ENCODE data around the gene SSR3. TPM values are rescaled to one million over a fixed set of nuclear protein-coding genes. Genes with fewer than 3 reads are reported as not detected.
"Not testable (repeated sequence)": the region's sequence is repeated elsewhere in the genome, so short reads cannot be mapped to it uniquely, and the experiment has no call there.

Gene SSR3
- total and polyA plus RNA-seq, 2 of the 8 experiments (the other 6 are each of a cell fraction or from before 2014, with no cell fraction given): 92.7 to 208 TPM

DNA sequence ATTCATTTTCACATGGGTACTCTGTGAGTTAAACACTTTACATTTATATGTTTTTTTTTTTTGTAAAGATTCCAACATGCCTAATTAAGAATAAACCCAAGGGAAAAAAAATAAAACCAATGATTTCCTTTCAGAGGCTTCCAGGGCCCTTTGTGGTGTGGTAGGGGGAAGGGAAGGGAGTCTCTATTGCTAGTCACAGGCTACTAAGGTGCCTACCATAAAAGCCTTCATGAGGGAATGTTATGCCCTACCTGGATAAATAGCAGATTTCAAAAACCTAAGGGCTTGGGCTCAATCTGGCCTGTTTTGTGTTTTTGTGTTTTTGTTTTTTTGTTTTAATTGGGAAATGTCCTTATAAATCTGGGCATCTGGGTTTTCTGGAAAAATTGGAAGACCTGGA, 38.9 kb upstream of the SSR3 start:
- no peak overlapping the region for H4K8ac ChIP-seq (ENCODE audit: extremely low read depth, insufficient read depth, low read length)
- H2BK12ac ChIP-seq (ENCODE audit: low read depth, low read length): no peak overlapping the region
- no peaks in the 10 kb centered on the region for H4K20me1 ChIP-seq (replicated peaks in 1 of 2; ENCODE audit: control insufficient read depth in 1 of 2, insufficient read depth in 2 of 2, low read length in 2 of 2)
- no peaks in the 10 kb centered on the region for H3K36me3 ChIP-seq (ENCODE audit: control insufficient read depth in 2 of 4, insufficient read depth in 4 of 4, low read length in 3 of 4)
- H3K4ac ChIP-seq (replicated peaks; ENCODE audit: insufficient read length, low read depth, low read length): no peak overlapping the region
- no peak overlapping the region for H4K5ac ChIP-seq (ENCODE audit: insufficient read length, low read depth, low read length)
- H3K9me3 ChIP-seq (ENCODE audit: insufficient read depth in 2 of 2, low read depth in 1 of 2, low read length in 1 of 2): no peaks in the 10 kb centered on the region
- H3K23ac ChIP-seq (ENCODE audit: insufficient read length): no peak overlapping the region
- H3K9ac ChIP-seq (replicated peaks in 1 of 4; ENCODE audit: extremely low read depth in 1 of 4, low read depth in 3 of 4, low read length in 3 of 4): no peak overlapping the region; a peak in 1 of 7 replicates
- no peak overlapping the region for H2BK5ac ChIP-seq (ENCODE audit: low read depth, low read length)
- no peak overlapping the region for H3K4me3 ChIP-seq (ENCODE audit: extremely low read depth in 1 of 4, insufficient read depth in 2 of 4, low read depth in 3 of 4, low read length in 4 of 4)
- no peaks in the 10 kb centered on the region for H3K79me2 ChIP-seq (ENCODE audit: control insufficient read depth in 1 of 2, insufficient read depth in 2 of 2, low read length in 2 of 2)
- H3K18ac ChIP-seq (ENCODE audit: extremely low read depth, low read length): no peak overlapping the region
- no peak overlapping the region for H2BK120ac ChIP-seq (replicated peaks; ENCODE audit: low read depth, low read length)
- ChIA-PET POLR2A (ENCODE audit: partially characterized antibody) (interaction anchor here (0.7 to 1.5 kb wide), 2 partner anchors 12 to 39 kb away, joined by 3 read pairs; partner anchors contain the start of gene SSR3), CTCF (ENCODE audit: partially characterized antibody) (interaction anchor here (0.6 to 1.2 kb wide), 2 partner anchors 12 to 414 kb away, joined by 4 read pairs; no protein-coding TSS in a partner anchor)
- H2BK15ac ChIP-seq (ENCODE audit: low read length): no peak overlapping the region
- no peak overlapping the region for H4K91ac ChIP-seq (replicated peaks; ENCODE audit: insufficient read length, low read length)
- no peak overlapping the region for H3K4me2 ChIP-seq (ENCODE audit: insufficient read depth in 1 of 2, low read depth in 2 of 2, low read length in 2 of 2)
- H3K56ac ChIP-seq (replicated peaks; ENCODE audit: insufficient read length, low read depth, low read length): no peak overlapping the region
- no peak overlapping the region for H3K27ac ChIP-seq (ENCODE audit: low read depth, low read length)
- H3K27me3 ChIP-seq (replicated peaks in 1 of 4; ENCODE audit: control insufficient read depth in 3 of 4, extremely low read depth in 1 of 4, insufficient read depth in 3 of 4, low read length in 3 of 4): no peaks in the 10 kb centered on the region
- FAIRE-seq: no peak
- H3K14ac ChIP-seq (ENCODE audit: insufficient read length): no peak overlapping the region
- no peak overlapping the region for H2BK20ac ChIP-seq (ENCODE audit: low read length)
- H3K23me2 ChIP-seq (ENCODE audit: low read depth, low read length): no peaks in the 10 kb centered on the region
- no peaks in the 10 kb centered on the region; a peak in 1 of 7 replicates for H3K4me1 ChIP-seq (replicated peaks in 1 of 4; ENCODE audit: control insufficient read depth in 3 of 4, insufficient read depth in 4 of 4, low read length in 3 of 4)
- H2AK5ac ChIP-seq (ENCODE audit: low read depth, low read length): no peak overlapping the region
- no peak for TF ChIP-seq GTF2F1 (IDR thresholded peaks at IDR 0.05; ENCODE audit: borderline replicate concordance, low read depth, low read length)
- no peaks in the 10 kb centered on the region for H3K79me1 ChIP-seq (ENCODE audit: low read depth, low read length)
- peak overlapping the region; percentile 23; the same call in 1 of the 2 replicates for H2AFZ ChIP-seq (ENCODE audit: low read length)
- DNase-seq (ENCODE audit: low read depth in 1 of 2, low spot score in 2 of 2): no peak

DNA sequence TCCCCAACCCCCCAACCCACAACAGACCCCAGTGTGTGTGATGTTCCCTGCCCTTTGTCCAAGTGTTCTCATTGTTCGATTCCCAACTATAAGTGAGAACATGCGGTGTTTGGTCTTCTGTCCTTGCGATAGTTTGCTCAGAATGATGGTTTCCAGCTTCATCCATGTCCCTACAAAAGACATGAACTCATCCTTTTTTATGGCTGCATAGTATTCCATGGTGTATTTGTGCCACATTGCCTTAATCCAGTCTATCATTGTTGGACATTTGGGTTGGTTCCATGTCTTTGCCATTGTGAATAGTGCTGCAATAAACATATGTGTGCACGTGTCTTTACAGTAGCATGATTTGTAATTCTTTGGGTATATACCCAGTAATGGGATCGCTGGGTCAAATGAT, 34.9 kb upstream of the SSR3 start:
- H3K23ac ChIP-seq (ENCODE audit: insufficient read length); H3K79me2 ChIP-seq (ENCODE audit: control insufficient read depth in 1 of 2, insufficient read depth in 2 of 2, low read length in 2 of 2); H3K4me1 ChIP-seq (replicated peaks in 1 of 4; ENCODE audit: control insufficient read depth in 3 of 4, insufficient read depth in 4 of 4, low read length in 3 of 4); H4K91ac ChIP-seq (replicated peaks; ENCODE audit: insufficient read length, low read length); H3K56ac ChIP-seq (replicated peaks; ENCODE audit: insufficient read length, low read depth, low read length); H3K9ac ChIP-seq (replicated peaks in 1 of 4; ENCODE audit: extremely low read depth in 1 of 4, low read depth in 3 of 4, low read length in 3 of 4); H3K4me2 ChIP-seq (ENCODE audit: insufficient read depth in 1 of 2, low read depth in 2 of 2, low read length in 2 of 2); POLR2A ChIA-PET (ENCODE audit: partially characterized antibody); H3K23me2 ChIP-seq (ENCODE audit: low read depth, low read length); H2AFZ ChIP-seq (ENCODE audit: low read length); H2AK5ac ChIP-seq (ENCODE audit: low read depth, low read length); H2BK12ac ChIP-seq (ENCODE audit: low read depth, low read length); H4K5ac ChIP-seq (ENCODE audit: insufficient read length, low read depth, low read length); H3K14ac ChIP-seq (ENCODE audit: insufficient read length); DNase-seq (ENCODE audit: low read depth in 1 of 2, low spot score in 2 of 2); H3K4ac ChIP-seq (replicated peaks; ENCODE audit: insufficient read length, low read depth, low read length); H3K18ac ChIP-seq (ENCODE audit: extremely low read depth, low read length); CTCF ChIA-PET (ENCODE audit: partially characterized antibody); H2BK20ac ChIP-seq (ENCODE audit: low read length); H3K9me3 ChIP-seq (ENCODE audit: insufficient read depth in 2 of 2, low read depth in 1 of 2, low read length in 1 of 2); H2BK15ac ChIP-seq (ENCODE audit: low read length); H4K20me1 ChIP-seq (replicated peaks in 1 of 2; ENCODE audit: control insufficient read depth in 1 of 2, insufficient read depth in 2 of 2, low read length in 2 of 2); FAIRE-seq; H2BK120ac ChIP-seq (replicated peaks; ENCODE audit: low read depth, low read length); H3K36me3 ChIP-seq (ENCODE audit: control insufficient read depth in 2 of 4, insufficient read depth in 4 of 4, low read length in 3 of 4); H4K8ac ChIP-seq (ENCODE audit: extremely low read depth, insufficient read depth, low read length); H3K27me3 ChIP-seq (replicated peaks in 1 of 4; ENCODE audit: control insufficient read depth in 3 of 4, extremely low read depth in 1 of 4, insufficient read depth in 3 of 4, low read length in 3 of 4); H2BK5ac ChIP-seq (ENCODE audit: low read depth, low read length); H3K27ac ChIP-seq (ENCODE audit: low read depth, low read length); H3K79me1 ChIP-seq (ENCODE audit: low read depth, low read length); H3K4me3 ChIP-seq (ENCODE audit: extremely low read depth in 1 of 4, insufficient read depth in 2 of 4, low read depth in 3 of 4, low read length in 4 of 4): not testable (repeated sequence)
- 89% methylated on average over 5 of the region's 5 CpGs; no CpG with 5 or more reads in 1 of the 2 experiments for WGBS, 2 experiments (ENCODE audit: extremely low coverage in 1 of 2, insufficient coverage in 1 of 2, insufficient read length in 1 of 2, insufficient replicate concordance in 2 of 2, low coverage in 1 of 2, low lambda C conversion rate in 2 of 2, missing lambda C conversion rate in 1 of 2)
